GM12878 (cell line): Measurements from ENCODE around the gene LSM11. TPM values are rescaled to one million over a fixed set of nuclear protein-coding genes. Genes with fewer than 3 reads are reported as not detected.
A peak's percentile ranks its signal among the peaks of the same experiment; 100 is the strongest.

ENCODE experiments used
- ATAC-seq: fragments of 200-7000 bp; cut with Tn5 transposase; 3 replicates; pipeline ENCODE4 v1.9.1; 2020; ENCODE audit warnings: mild to moderate bottlenecking, moderate library complexity
- BruUV-seq: library from RNA; stranded (reverse); fragments of 400-500 nt; replicated peaks from 2 replicates; lab custom pipeline; 2021; lab: Mats Ljungman, UMichigan
- CTCF ChIA-PET: fragments of 300-600 bp; sonication (Branson Sonifier 250); formaldehyde crosslinking; extraction: SDS; loops from one replicate; lab custom pipeline; 2021; ENCODE audit warnings: inconsistent platforms; lab: Yijun Ruan, JAX
- POLR2A ChIA-PET: fragments of 350-600 bp; formaldehyde crosslinking; extraction: SDS; loops from one replicate; lab custom pipeline; 2021; ENCODE audit warnings: inconsistent platforms; lab: Charles Lee
- RAD21 ChIA-PET: fragments of 300-600 bp; sonication (Branson Sonifier 250); formaldehyde crosslinking; loops from one replicate; lab custom pipeline; 2023; ENCODE audit warnings: antibody characterized with exemption; ENCODE audit not compliant: unreplicated experiment; lab: Charles Lee
- SMC1A ChIA-PET: fragments of 300-600 bp; sonication (Branson Sonifier 250); formaldehyde crosslinking; loops from one replicate; lab custom pipeline; 2023; ENCODE audit not compliant: unreplicated experiment, uncharacterized antibody; lab: Charles Lee
- DNase-seq: peaks from one replicate; pipeline ENCODE4 v3.0.0-alpha.2; 2011; ENCODE audit warnings: low read depth, low spot score
- FAIRE-seq: peaks from 3 replicates; lab custom pipeline; 2011; peaks lifted over from hg19 to GRCh38; lab: Jason Lieb, UNC
- H2AFZ ChIP-seq: 2 replicates; pipeline ENCODE4 v1.6.0; 2011; ENCODE audit warnings: low read depth, low read length, control low read depth; ENCODE audit not compliant: control insufficient read depth
- H3K27ac ChIP-seq: 2 replicates; pipeline ENCODE4 v1.5.1; 2011; ENCODE audit warnings: control low read depth; ENCODE audit not compliant: control insufficient read depth, insufficient read depth
- H3K27me3 ChIP-seq, 2 experiments: replicated peaks in 1 of 2; 2 replicates each; pipeline versions ENCODE4 v1.6.0 to v1.6.1; 2011; ENCODE audit warnings: low read length in 1 of 2; ENCODE audit not compliant: control insufficient read depth in 2 of 2, insufficient read depth in 2 of 2
- H3K36me3 ChIP-seq, 2 experiments: 2 replicates each; pipeline ENCODE4 v1.5.1; 2011; ENCODE audit warnings: low read length in 1 of 2; ENCODE audit not compliant: control insufficient read depth in 2 of 2, insufficient read depth in 2 of 2
- H3K4me1 ChIP-seq: 2 replicates; pipeline ENCODE4 v1.6.1; 2011; ENCODE audit warnings: mild to moderate bottlenecking, low read length, moderate library complexity, mixed read lengths; ENCODE audit not compliant: control insufficient read depth, insufficient read depth
- H3K4me2 ChIP-seq: 2 replicates; pipeline ENCODE4 v1.6.0; 2011; ENCODE audit warnings: control low read depth; ENCODE audit not compliant: control insufficient read depth, insufficient read depth
- H3K4me3 ChIP-seq: fragments of 200-600 bp; sonication (generic); 2 replicates; pipeline ENCODE4 v1.5.1; 2016
- H3K79me2 ChIP-seq: 2 replicates; pipeline ENCODE4 v1.6.0; 2011; ENCODE audit warnings: low read length; ENCODE audit not compliant: control insufficient read depth, insufficient read depth
- H3K9ac ChIP-seq: 2 replicates; pipeline ENCODE4 v1.8.0; 2011; ENCODE audit warnings: low read length, control low read depth, mixed read lengths; ENCODE audit not compliant: control insufficient read depth, insufficient read depth
- H3K9me3 ChIP-seq: replicated peaks from 3 replicates; pipeline ENCODE4 v1.5.1; 2011; ENCODE audit warnings: mild to moderate bottlenecking, low read length; ENCODE audit not compliant: control insufficient read depth, insufficient read depth
- H4K20me1 ChIP-seq: 2 replicates; pipeline ENCODE4 v1.6.0; 2011; ENCODE audit not compliant: control insufficient read depth, insufficient read depth
- BHLHE40 ChIP-seq, 2 experiments: fragments of 450-650 bp in 1 of 2; IDR thresholded peaks; 2 replicates each; pipeline ENCODE4 v1.6.1; 2011 to 2017; ENCODE audit warnings: low read depth in 2 of 2, borderline replicate concordance in 1 of 2, improper control_type of control experiment in 1 of 2, low read length in 1 of 2, mild to moderate bottlenecking in 1 of 2
- EGR1 ChIP-seq, 2 experiments: IDR thresholded peaks; 1 replicate in 1 of 2; 2 replicates in 1 of 2; pipeline ENCODE4 v1.6.1; 2011 to 2012; ENCODE audit warnings: low read depth in 2 of 2, low read length in 2 of 2, borderline replicate concordance in 1 of 2, mild to moderate bottlenecking in 1 of 2, moderate library complexity in 1 of 2
- GATAD2B ChIP-seq: fragments of 450-650 bp; conservative IDR thresholded peaks from 2 replicates; pipeline ENCODE4 v1.6.1; 2017; ENCODE audit warnings: low read depth, mild to moderate bottlenecking, moderate library complexity
- IRF3 ChIP-seq: fragments of 450-650 bp; IDR thresholded peaks from 2 replicates; pipeline ENCODE4 v1.6.1; 2014; ENCODE audit warnings: mild to moderate bottlenecking
- SP1 ChIP-seq: IDR thresholded peaks from one replicate; pipeline ENCODE4 v1.6.1; 2011; ENCODE audit warnings: low read depth, low read length
- ZBED1 ChIP-seq: IDR thresholded peaks from 2 replicates; pipeline ENCODE4 v1.6.1; 2016; ENCODE audit warnings: borderline replicate concordance
- WGBS: methylation state at CpG from one replicate; pipeline ENCODE4 v1.1.6; 2016; ENCODE audit warnings: low lambda C conversion rate; ENCODE audit not compliant: insufficient replicate concordance, insufficient coverage; ENCODE audit errors: missing lambda C conversion rate; 5-methylcytosine and 5-hydroxymethylcytosine counted together
- in situ Hi-C: fragments of 300-500 bp; cut with MboI; formaldehyde crosslinking; loops from 9 replicates; pipeline ENCODE4 v1.14.3; 2018; ENCODE audit warnings: mixed read lengths
- intact Hi-C: fragments of 100-400 bp; cut with micrococcal nuclease; formaldehyde crosslinking; loops from one replicate; pipeline ENCODE4 v1.14.2; 2022; ENCODE audit not compliant: unreplicated experiment
- polyA plus RNA-seq, 11 experiments: library from polyadenylated mRNA; depleted of rRNA in 4 of 11; unstranded in 6 of 11; stranded (reverse) in 5 of 11; fragments of >200 nt; fragmentation: Nextera tagmentation in 4 of 11; fragmentation: Illumina TruSeq in 1 of 11; extraction: Ambion mirVana in 4 of 11; extraction: Trizol in 1 of 11; gene quantifications; 1 replicate in 1 of 11; 2 replicates in 10 of 11; pipeline versions ENCODE4 v1.2.1 to v1.2.3, GENCODE V29; 2011 to 2016; ENCODE audit warnings: inconsistent platforms in 2 of 11, missing spikeins in 2 of 11, low read depth in 1 of 11
- total RNA-seq, 4 experiments: library from RNA; depleted of rRNA in 3 of 4; stranded (reverse); fragments of >200 nt in 3 of 4; fragmentation: Illumina TruSeq in 1 of 4; extraction: Trizol in 1 of 4; gene quantifications; 2 replicates each; pipeline versions ENCODE4 v1.2.1 to v1.2.3, GENCODE V29; 2013 to 2021

The LSM11 gene
- total and polyA plus RNA-seq, 10 of the 15 experiments (the other 5 are each of a cell fraction or from before 2014, with no cell fraction given): 0.71 to 8.5 (median 4.2) TPM

GRCh38 chr5:157744051-157745011 is 819 bp downstream of the LSM11 start:
- ChIA-PET RAD21 (interaction anchor here (0.8 to 2.9 kb wide), 20 partner anchors 13 to 595 kb away, joined by 3 to 31 read pairs (median 5); partner anchors contain the start of genes NIPAL4 and THG1L), POLR2A (interaction anchor here (0.6 to 3.0 kb wide), 3 partner anchors 13 to 178 kb away, joined by 3 to 17 read pairs (median 9); partner anchors contain the start of gene THG1L), CTCF (interaction anchor here (0.7 to 8.0 kb wide), 35 partner anchors 8 to 1346 kb away, joined by 3 to 95 read pairs (median 5); partner anchors contain the start of genes C5orf52 and THG1L), SMC1A (interaction anchor here (1.0 to 6.2 kb wide), 18 partner anchors 9 to 416 kb away, joined by 3 to 40 read pairs (median 4); partner anchors contain the start of genes C5orf52 and THG1L)
- FAIRE-seq (no peak), DNase-seq (no peak), ATAC-seq (peak; percentile 17)
- Histone ChIP-seq H3K79me2 (no peaks in the 10 kb centered on the region; the same call in 1 of the 2 replicates), H2AFZ (peak overlapping the region; percentile 75), H4K20me1 (no peaks in the 10 kb centered on the region), H3K9ac (peak overlapping the region; percentile 73), H3K9me3 (no peaks in the 10 kb centered on the region), H3K36me3 (peaks cover 1% of the 10 kb centered on the region in 2 experiments; a peak in 1 of 4 replicates), H3K27ac (peak overlapping the region; percentile 45; the same call in 1 of the 2 replicates), H3K4me1 (peaks cover 12% of the 10 kb centered on the region; the same call in 1 of the 2 replicates), H3K4me2 (peak overlapping the region; percentile 95), H3K27me3 (no peaks in the 10 kb centered on the region), H3K4me3 (peak overlapping the region; percentile 85)
- intact Hi-C loops (loop anchor here (5.0 to 10.0 kb wide), 4 partner anchors 402 to 600 kb away; partner anchors contain the start of gene MED7), in situ Hi-C loops (loop anchor here (5.0 kb wide), 1 partner anchor 72 kb away; the partner anchor contains the start of gene C5orf52)
- no peak for TF ChIP-seq SP1
- peak in 1 of 2 experiments; percentile 13; a peak in 1 of 4 replicates for TF ChIP-seq BHLHE40 (IDR thresholded peaks at IDR 0.05; ENCODE audit: borderline replicate concordance in 1 of 2, low read depth in 2 of 2, low read length in 1 of 2)
- TF ChIP-seq ZBED1: 0 out of 2 replicates have a peak, but pooled peaks have one; percentile 43
- TF ChIP-seq EGR1 (IDR thresholded peaks at IDR 0.05; ENCODE audit: borderline replicate concordance in 1 of 2, low read depth in 2 of 2, low read length in 2 of 2): 0 out of 3 replicates have a peak, but pooled peaks of 1 of the 2 experiments have one; percentile 32
- TF ChIP-seq IRF3: no peak
- 0 out of 2 replicates have a peak, but pooled peaks have one; percentile 18 for TF ChIP-seq GATAD2B
- TSS peak; percentile 34 for BruUV-seq
- WGBS: 9% methylated on average over 42 of the region's 56 CpGs
